22Rv1 (cell line): ENCODE results near the gene MS4A13.
"Not testable (repeated sequence)": the region's sequence is repeated elsewhere in the genome, so short reads cannot be mapped to it uniquely, and the experiment has no call there.

ENCODE experiments used
- H3K27ac ChIP-seq: fragments of 450-650 bp; 2 replicates; pipeline ENCODE4 v1.5.1; 2017
- ZFX ChIP-seq: fragments of 450-650 bp; IDR thresholded peaks from 2 replicates; pipeline ENCODE4 v1.6.1; 2017; ENCODE audit warnings: antibody characterized with exemption, borderline replicate concordance
- TF ChIP-seq, protein P1 (sequence below): fragments of 450-650 bp; IDR thresholded peaks from 2 replicates; pipeline ENCODE4 v1.5.1; 2017; ENCODE audit warnings: mild to moderate bottlenecking

MS4A13 gene

DNA sequence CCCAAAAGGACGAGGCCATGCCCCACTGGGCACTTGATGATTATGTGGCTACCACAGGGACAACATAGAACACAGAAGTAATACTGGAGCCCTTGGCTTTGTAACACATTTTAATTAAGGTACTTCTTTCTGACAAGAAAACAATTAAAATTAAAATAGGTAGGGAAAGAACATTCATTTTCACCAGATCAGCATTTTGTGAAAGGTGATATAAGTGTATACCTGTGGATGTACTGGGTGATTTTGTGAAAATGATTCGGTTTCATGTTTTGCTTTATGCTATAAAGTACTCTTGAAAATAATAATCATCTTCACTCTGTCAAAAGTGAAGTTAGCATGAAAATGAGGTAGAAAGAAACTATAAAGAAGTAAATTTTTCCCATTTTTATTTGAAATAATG lies 21.7 kb upstream of the MS4A13 start:
- TF ChIP-seq, protein P1, sequence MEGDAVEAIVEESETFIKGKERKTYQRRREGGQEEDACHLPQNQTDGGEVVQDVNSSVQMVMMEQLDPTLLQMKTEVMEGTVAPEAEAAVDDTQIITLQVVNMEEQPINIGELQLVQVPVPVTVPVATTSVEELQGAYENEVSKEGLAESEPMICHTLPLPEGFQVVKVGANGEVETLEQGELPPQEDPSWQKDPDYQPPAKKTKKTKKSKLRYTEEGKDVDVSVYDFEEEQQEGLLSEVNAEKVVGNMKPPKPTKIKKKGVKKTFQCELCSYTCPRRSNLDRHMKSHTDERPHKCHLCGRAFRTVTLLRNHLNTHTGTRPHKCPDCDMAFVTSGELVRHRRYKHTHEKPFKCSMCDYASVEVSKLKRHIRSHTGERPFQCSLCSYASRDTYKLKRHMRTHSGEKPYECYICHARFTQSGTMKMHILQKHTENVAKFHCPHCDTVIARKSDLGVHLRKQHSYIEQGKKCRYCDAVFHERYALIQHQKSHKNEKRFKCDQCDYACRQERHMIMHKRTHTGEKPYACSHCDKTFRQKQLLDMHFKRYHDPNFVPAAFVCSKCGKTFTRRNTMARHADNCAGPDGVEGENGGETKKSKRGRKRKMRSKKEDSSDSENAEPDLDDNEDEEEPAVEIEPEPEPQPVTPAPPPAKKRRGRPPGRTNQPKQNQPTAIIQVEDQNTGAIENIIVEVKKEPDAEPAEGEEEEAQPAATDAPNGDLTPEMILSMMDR: no peak
- no peak for TF ChIP-seq ZFX
- no peak overlapping the region for H3K27ac ChIP-seq

DNA sequence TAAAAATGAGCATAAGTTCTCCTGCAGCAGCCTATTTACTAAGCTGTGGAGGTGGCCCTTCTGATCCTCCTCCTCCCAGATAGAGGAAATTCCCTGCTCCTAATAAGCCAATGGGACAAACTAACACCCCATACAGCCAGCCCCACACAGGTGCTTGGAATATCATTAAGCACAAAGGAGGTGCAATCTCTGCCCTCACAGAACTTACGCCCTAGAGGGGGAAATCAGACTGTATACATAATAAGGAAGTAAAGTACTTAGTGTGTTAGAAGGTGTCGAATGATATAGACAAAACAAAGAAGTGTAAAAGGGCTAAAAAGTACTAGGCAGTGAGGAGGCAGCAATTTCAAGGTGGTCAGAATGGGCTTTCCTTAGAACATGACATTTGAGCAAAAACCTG lies 16.8 kb upstream of the MS4A13 start:
- TF ChIP-seq, protein P1: no peak
- no peak for TF ChIP-seq ZFX
- no peak overlapping the region for H3K27ac ChIP-seq

DNA sequence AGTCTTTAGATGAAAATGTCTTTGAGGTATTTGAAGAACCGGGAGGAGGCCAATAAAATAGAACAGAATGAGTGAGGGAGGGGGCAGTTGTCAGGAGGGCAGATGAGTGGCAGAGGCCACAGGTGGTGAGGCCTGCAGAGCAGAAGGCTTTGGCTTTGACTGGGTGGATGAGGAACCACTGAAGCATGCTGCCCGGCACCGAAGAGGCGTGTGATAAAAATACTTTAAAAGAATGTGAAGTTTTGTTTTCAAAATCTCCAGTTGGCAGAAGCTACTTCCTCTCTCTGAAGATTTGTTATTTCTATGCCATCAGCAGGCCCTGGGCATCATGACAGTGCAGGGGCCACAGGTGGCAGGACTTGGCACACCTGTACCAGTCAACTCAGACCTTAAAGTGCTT lies 16.3 kb upstream of the MS4A13 start:
- no peak overlapping the region for H3K27ac ChIP-seq
- TF ChIP-seq, protein P1: no peak
- no peak for TF ChIP-seq ZFX

DNA sequence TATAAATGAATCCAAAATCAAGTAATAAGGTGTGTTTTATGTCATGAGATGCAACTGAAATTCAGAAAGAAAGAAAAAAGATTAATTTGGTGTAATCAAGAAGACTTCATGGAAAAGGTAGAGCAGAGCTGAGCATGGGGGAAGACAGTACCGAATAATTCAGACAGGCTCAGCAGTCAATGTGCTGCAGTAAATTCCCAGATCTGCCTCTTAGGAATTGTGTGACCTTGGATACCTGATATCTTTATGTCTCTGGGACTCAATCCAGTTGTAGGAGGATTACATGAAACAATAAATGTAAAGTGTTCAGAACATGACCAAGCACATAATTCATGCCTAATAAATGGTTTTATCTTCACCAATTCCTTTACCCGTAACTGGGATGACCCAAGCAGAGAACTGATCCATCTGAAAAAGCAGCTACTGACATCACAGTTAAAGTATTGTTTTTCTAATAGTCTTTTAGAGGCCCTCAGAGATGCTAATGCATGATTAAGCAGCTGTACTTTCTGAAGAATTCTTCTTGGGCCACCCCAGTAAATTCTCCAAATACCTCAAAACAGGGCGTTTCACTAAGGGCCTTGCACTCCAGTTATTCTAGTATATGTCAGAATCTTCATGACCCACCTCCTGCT lies 14.8 kb upstream of the MS4A13 start:
- H3K27ac ChIP-seq: no peak overlapping the region
- TF ChIP-seq, protein P1: no peak
- TF ChIP-seq ZFX: no peak

DNA sequence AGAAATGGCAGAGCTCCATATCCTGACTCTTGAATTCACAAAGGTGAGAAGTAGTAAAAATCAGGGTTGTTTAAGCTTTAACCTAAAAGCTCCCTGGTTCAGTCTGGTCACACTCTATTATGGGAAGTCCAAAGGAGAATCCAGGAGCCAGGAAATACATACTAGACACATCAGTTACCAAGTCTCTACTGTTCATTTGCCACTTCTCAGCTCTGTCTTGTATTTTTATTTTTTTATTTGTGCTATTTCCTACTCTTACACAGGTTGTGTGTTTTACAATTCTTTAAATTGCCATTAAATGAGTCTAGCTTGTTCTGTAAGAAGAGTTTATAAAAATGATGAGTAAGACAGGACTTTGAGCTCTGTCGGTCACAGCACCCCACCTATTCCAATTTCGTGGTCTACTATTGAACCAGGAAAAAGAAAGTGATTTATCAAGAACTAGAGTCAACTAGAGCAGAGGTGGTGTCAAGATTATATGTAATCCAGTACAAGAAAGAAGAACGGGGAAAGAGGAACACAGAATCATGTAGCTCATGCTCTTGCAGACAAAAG lies 12.9 kb upstream of the MS4A13 start:
- TF ChIP-seq, protein P1: no peak
- TF ChIP-seq ZFX: no peak
- no peak overlapping the region for H3K27ac ChIP-seq

DNA sequence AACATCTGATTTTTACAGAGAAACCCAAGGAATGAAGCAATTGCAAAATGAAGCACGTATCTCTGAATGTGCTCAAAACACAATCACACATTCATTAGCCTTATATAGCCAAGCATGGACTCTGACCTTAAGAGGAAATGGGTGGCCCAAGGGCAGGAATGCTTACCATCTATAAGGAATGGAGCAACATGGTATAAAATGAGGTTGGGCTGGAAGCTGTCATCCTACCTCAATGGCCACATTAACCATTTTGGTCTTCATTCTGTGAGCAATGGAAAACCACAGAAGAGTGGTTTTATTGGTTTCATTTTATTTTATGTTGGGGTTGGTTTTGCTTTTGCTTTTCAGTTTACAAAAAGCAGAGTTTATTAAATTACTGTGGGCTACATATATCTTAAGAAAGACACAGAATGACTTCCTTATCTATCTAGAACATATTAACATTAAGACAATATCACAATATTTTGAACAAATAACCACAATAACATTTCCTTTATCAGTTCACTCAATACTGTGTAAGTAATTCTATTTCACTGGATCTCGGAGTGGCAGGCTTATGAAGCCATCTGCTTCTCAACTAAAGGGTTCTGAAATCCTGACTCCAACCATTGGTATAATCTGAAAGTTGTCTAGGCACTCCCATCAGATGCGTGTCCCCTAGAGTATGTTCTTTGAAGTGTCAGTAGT lies 10.8 kb upstream of the MS4A13 start:
- no peak for TF ChIP-seq ZFX
- TF ChIP-seq, protein P1: no peak
- H3K27ac ChIP-seq: no peak overlapping the region

DNA sequence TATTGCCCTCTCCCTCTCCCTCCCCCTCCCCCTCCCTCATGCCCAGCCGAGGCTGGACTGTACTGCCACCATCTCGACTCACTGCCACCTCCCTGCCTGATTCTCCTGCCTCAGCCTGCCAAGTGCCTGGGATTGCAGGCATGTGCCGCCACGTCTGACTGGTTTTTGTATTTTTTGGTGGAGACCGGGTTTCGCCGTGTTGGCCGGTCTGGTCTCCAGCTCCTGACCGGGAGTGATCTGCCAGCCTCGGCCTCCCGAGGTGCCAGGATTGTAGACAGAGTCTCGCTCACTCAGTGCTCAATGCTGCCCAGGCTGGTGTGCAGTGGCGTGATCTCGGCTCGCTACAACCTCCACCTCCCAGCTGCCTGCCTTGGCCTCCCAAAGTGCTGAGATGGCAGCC lies 5.6 kb upstream of the MS4A13 start:
- H3K27ac ChIP-seq: not testable (repeated sequence)

DNA sequence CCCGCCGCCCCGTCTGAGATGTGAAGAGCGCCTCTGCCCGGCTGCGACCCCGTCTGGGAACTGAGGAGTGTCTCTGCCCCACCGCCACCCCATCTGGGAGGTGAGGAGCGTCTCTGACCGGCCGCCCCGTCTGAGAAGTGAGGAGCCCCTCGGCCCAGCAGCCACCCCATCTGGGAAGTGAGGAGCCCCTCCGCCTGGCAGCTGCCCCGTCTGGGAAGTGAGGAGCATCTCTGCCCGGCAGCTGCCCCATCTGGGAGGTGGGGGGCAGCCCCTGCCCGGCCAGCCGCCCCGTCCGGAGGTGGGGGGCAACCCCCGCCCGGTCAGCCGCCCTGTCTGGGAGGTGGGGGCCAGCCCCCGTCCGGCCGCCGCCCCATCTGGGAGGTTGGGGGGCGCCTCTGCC lies 5.0 kb upstream of the MS4A13 start:
- H3K27ac ChIP-seq: not testable (repeated sequence)
